H9 (cell line): ENCODE data around the gene CRACDL. TPM values are rescaled to one million over a fixed set of nuclear protein-coding genes. Genes with fewer than 3 reads are reported as not detected.

Experiments
- DNase-seq: peaks from one replicate; pipeline ENCODE4 v3.0.0-alpha.2; 2017
- H2AFZ ChIP-seq: one replicate; pipeline ENCODE4 v1.6.1; 2013; ENCODE audit warnings: mild to moderate bottlenecking, low read length, control low read depth, moderate library complexity
- H2AK5ac ChIP-seq: 2 replicates; pipeline ENCODE4 v1.6.1; 2013; ENCODE audit warnings: low read length, control low read depth, mixed read lengths; ENCODE audit not compliant: insufficient read length
- H2BK120ac ChIP-seq: one replicate; pipeline ENCODE4 v1.6.1; 2013; ENCODE audit warnings: low read depth, mild to moderate bottlenecking, low read length, control low read depth, inconsistent platforms; ENCODE audit not compliant: poor library complexity, severe bottlenecking
- H2BK12ac ChIP-seq: 2 replicates; pipeline ENCODE4 v1.6.1; 2013; ENCODE audit warnings: low read length, control low read depth, mixed read lengths, low read depth; ENCODE audit not compliant: insufficient read length
- H2BK15ac ChIP-seq: 2 replicates; pipeline ENCODE4 v1.6.1; 2013; ENCODE audit warnings: low read depth, low read length, control low read depth
- H2BK20ac ChIP-seq: one replicate; pipeline ENCODE4 v1.6.1; 2013; ENCODE audit warnings: low read depth, mild to moderate bottlenecking, low read length, control low read depth, inconsistent platforms; ENCODE audit not compliant: poor library complexity, severe bottlenecking
- H2BK5ac ChIP-seq: 2 replicates; pipeline ENCODE4 v1.6.1; 2013; ENCODE audit warnings: low read length, control low read depth, mixed read lengths; ENCODE audit not compliant: insufficient read length
- H3K14ac ChIP-seq: 2 replicates; pipeline ENCODE4 v1.6.1; 2013; ENCODE audit warnings: low read length, control low read depth; ENCODE audit not compliant: insufficient read depth
- H3K18ac ChIP-seq: 2 replicates; pipeline ENCODE4 v1.6.1; 2013; ENCODE audit warnings: low read depth, mild to moderate bottlenecking, mixed read lengths, low read length, control low read depth; ENCODE audit not compliant: insufficient read length
- H3K23ac ChIP-seq: 2 replicates; pipeline ENCODE4 v1.6.1; 2013; ENCODE audit warnings: low read length, control low read depth, mixed read lengths, low read depth; ENCODE audit not compliant: insufficient read length
- H3K23me2 ChIP-seq: 2 replicates; pipeline ENCODE4 v1.6.1; 2013; ENCODE audit warnings: low read depth, mild to moderate bottlenecking, mixed read lengths, low read length, control low read depth; ENCODE audit not compliant: insufficient read length, poor library complexity, severe bottlenecking
- H3K27ac ChIP-seq: 2 replicates; pipeline ENCODE4 v1.5.1; 2013; ENCODE audit warnings: low read length, control low read depth, mixed read lengths, low read depth; ENCODE audit not compliant: insufficient read length
- H3K27me3 ChIP-seq: 2 replicates; pipeline ENCODE4 v1.6.1; 2013; ENCODE audit warnings: low read length, control low read depth, inconsistent platforms; ENCODE audit not compliant: insufficient read depth
- H3K4ac ChIP-seq: 2 replicates; pipeline ENCODE4 v1.6.1; 2013; ENCODE audit warnings: low read depth, mild to moderate bottlenecking, control low read depth, inconsistent platforms, low read length, moderate library complexity
- H3K4me1 ChIP-seq: 2 replicates; pipeline ENCODE4 v1.6.1; 2013; ENCODE audit warnings: low read length, control low read depth, inconsistent platforms; ENCODE audit not compliant: insufficient read depth
- H3K4me2 ChIP-seq: 2 replicates; pipeline ENCODE4 v1.6.1; 2013; ENCODE audit warnings: low read length, control low read depth, mixed read lengths; ENCODE audit not compliant: insufficient read length, insufficient read depth
- H3K56ac ChIP-seq: 2 replicates; pipeline ENCODE4 v1.6.1; 2013; ENCODE audit warnings: low read depth, mild to moderate bottlenecking, mixed read lengths, low read length, control low read depth; ENCODE audit not compliant: insufficient read length
- H3K79me1 ChIP-seq: 2 replicates; pipeline ENCODE4 v1.6.1; 2013; ENCODE audit warnings: low read depth, mild to moderate bottlenecking, moderate library complexity, low read length, control low read depth, inconsistent platforms; ENCODE audit not compliant: insufficient read depth, poor library complexity, severe bottlenecking
- H3K79me2 ChIP-seq: 2 replicates; pipeline ENCODE4 v1.6.1; 2013; ENCODE audit warnings: low read length, control low read depth, inconsistent platforms; ENCODE audit not compliant: insufficient read depth
- H3K9ac ChIP-seq: 2 replicates; pipeline ENCODE4 v1.6.1; 2013; ENCODE audit warnings: low read length, control low read depth, mixed read lengths; ENCODE audit not compliant: insufficient read length; ENCODE audit errors: extremely low read depth
- H3K9me3 ChIP-seq: one replicate; pipeline ENCODE4 v1.6.1; 2013; ENCODE audit warnings: low read depth, low read length, inconsistent platforms; ENCODE audit not compliant: control insufficient read depth
- H3T11ph ChIP-seq: one replicate; pipeline ENCODE4 v1.6.1; 2013; ENCODE audit warnings: mild to moderate bottlenecking, low read length, control low read depth, inconsistent platforms
- H4K20me1 ChIP-seq: one replicate; pipeline ENCODE4 v1.6.1; 2013; ENCODE audit not compliant: control insufficient read depth, insufficient read length, insufficient read depth
- H4K5ac ChIP-seq: 2 replicates; pipeline ENCODE4 v1.6.1; 2013; ENCODE audit warnings: low read depth, mild to moderate bottlenecking, mixed read lengths, low read length, control low read depth; ENCODE audit not compliant: insufficient read length
- H4K8ac ChIP-seq: replicated peaks from 2 replicates; pipeline ENCODE4 v1.6.1; 2013; ENCODE audit warnings: low read length, control low read depth, mixed read lengths, low read depth; ENCODE audit not compliant: insufficient read length
- H4K91ac ChIP-seq: 2 replicates; pipeline ENCODE4 v1.6.1; 2013; ENCODE audit warnings: low read depth, mild to moderate bottlenecking, moderate library complexity, mixed read lengths, low read length, control low read depth; ENCODE audit not compliant: insufficient read length
- H3K27ac Mint-ChIP-seq, 3 experiments: 2 replicates in 2 of 3; 3 replicates in 1 of 3; pipeline ENCODE4 v1.8.0; 2020 to 2021; ENCODE audit warnings: mixed read lengths in 3 of 3, mild to moderate bottlenecking in 1 of 3, moderate library complexity in 1 of 3
- H3K27me3 Mint-ChIP-seq: 2 replicates; pipeline ENCODE4 v1.8.0; 2021; ENCODE audit warnings: low read depth, mild to moderate bottlenecking, moderate library complexity, mixed read lengths
- H3K36me3 Mint-ChIP-seq, 3 experiments: 2 replicates in 2 of 3; 3 replicates in 1 of 3; pipeline ENCODE4 v1.8.0; 2020 to 2021; ENCODE audit warnings: low read depth in 3 of 3, mixed read lengths in 3 of 3; ENCODE audit not compliant: insufficient read depth in 1 of 3
- H3K4me1 Mint-ChIP-seq, 2 experiments: 2 replicates each; pipeline ENCODE4 v1.8.0; 2020; ENCODE audit warnings: mixed read lengths in 2 of 2
- H3K4me3 Mint-ChIP-seq, 2 experiments: 2 replicates in 1 of 2; 3 replicates in 1 of 2; pipeline ENCODE4 v1.8.0; 2020 to 2021; ENCODE audit warnings: mild to moderate bottlenecking in 2 of 2, mixed read lengths in 2 of 2, moderate library complexity in 1 of 2
- H3K9me3 Mint-ChIP-seq, 2 experiments: 2 replicates in 1 of 2; 3 replicates in 1 of 2; pipeline ENCODE4 v1.8.0; 2020; ENCODE audit warnings: mild to moderate bottlenecking in 2 of 2, mixed read lengths in 2 of 2, moderate library complexity in 1 of 2
- CTCF ChIP-seq: fragments of 200-600 bp; sonication (generic); conservative IDR thresholded peaks from 3 replicates; pipeline ENCODE4 v1.8.0; 2021; ENCODE audit warnings: antibody characterized with exemption, mild to moderate bottlenecking
- WGBS: extraction: QIAGEN DNeasy Blood & Tissue Kit; methylation state at CpG from one replicate; pipeline ENCODE4 v1.1.7; 2013; ENCODE audit warnings: missing lambda C conversion rate, low lambda C conversion rate, mixed read lengths; ENCODE audit not compliant: insufficient read length; ENCODE audit errors: extremely low coverage; 5-methylcytosine and 5-hydroxymethylcytosine counted together
- total RNA-seq: library from RNA; stranded (reverse); gene quantifications from 2 replicates; pipeline ENCODE4 v1.2.1, GENCODE V29; 2021

The CRACDL gene
- total RNA-seq, 1 experiment from 2014 or later, result 0.48 TPM

- Histone ChIP-seq H2AFZ (no peak overlapping the region), H3K9ac (no peak overlapping the region), H2BK120ac (no peak overlapping the region), H2AK5ac (no peak overlapping the region), H3K27ac (no peak overlapping the region), H4K8ac (no peak overlapping the region), H2BK5ac (no peak overlapping the region), H3K4me1 (no peaks in the 10 kb centered on the region), H4K91ac (no peak overlapping the region), H3K4ac (no peak overlapping the region), H3K79me2 (no peaks in the 10 kb centered on the region), H3K23ac (no peak overlapping the region), H2BK15ac (no peak overlapping the region), H3K23me2 (no peaks in the 10 kb centered on the region), H3T11ph (no peak overlapping the region), H3K4me2 (no peak overlapping the region), H2BK20ac (no peak overlapping the region), H2BK12ac (no peak overlapping the region), H3K18ac (no peak overlapping the region), H3K56ac (no peak overlapping the region), H3K9me3 (no peaks in the 10 kb centered on the region), H3K14ac (no peak overlapping the region), H4K5ac (no peak overlapping the region), H4K20me1 (no peaks in the 10 kb centered on the region), H3K27me3 (no peaks in the 10 kb centered on the region), H3K79me1 (no peaks in the 10 kb centered on the region)
- Mint-ChIP-seq H3K4me3 (no peak overlapping the region), H3K27ac (no peak overlapping the region; a peak in 1 of 7 replicates), H3K4me1 (peaks cover 9 to 18% of the 10 kb centered on the region in 2 experiments), H3K36me3 (no peaks in the 10 kb centered on the region), H3K27me3 (peaks cover 3% of the 10 kb centered on the region), H3K9me3 (no peaks in the 10 kb centered on the region; a peak in 1 of 5 replicates)
- no peak for DNase-seq
- no peak for TF ChIP-seq CTCF
- no CpG with 5 or more reads among the region's 12 CpGs for WGBS
Measured at GRCh38 chr2:98913916-98914712, 21.9 kb downstream of the CRACDL start.
